HFFc6 (cell line): Measurements from ENCODE around the gene GPHN. TPM values are rescaled to one million over a fixed set of nuclear protein-coding genes. Genes with fewer than 3 reads are reported as not detected.

Experiments
- DNase-seq: peaks from one replicate; pipeline ENCODE4 v3.0.0-alpha.2; 2018
- H3K27ac Mint-ChIP-seq: 2 replicates; pipeline ENCODE4 v1.8.0; 2020; ENCODE audit warnings: mild to moderate bottlenecking, mixed read lengths
- H3K27me3 Mint-ChIP-seq: 2 replicates; pipeline ENCODE4 v1.8.0; 2021; ENCODE audit warnings: mild to moderate bottlenecking, moderate library complexity, mixed read lengths; ENCODE audit not compliant: insufficient read depth
- H3K36me3 Mint-ChIP-seq: 2 replicates; pipeline ENCODE4 v1.8.0; 2021; ENCODE audit warnings: low read depth, mixed read lengths
- H3K4me1 Mint-ChIP-seq: 2 replicates; pipeline ENCODE4 v1.8.0; 2020; ENCODE audit warnings: low read depth, mixed read lengths
- H3K4me3 Mint-ChIP-seq: 2 replicates; pipeline ENCODE4 v1.8.0; 2020; ENCODE audit warnings: mild to moderate bottlenecking, moderate library complexity, mixed read lengths
- H3K9me3 Mint-ChIP-seq: 2 replicates; pipeline ENCODE4 v1.8.0; 2020; ENCODE audit warnings: mild to moderate bottlenecking, mixed read lengths
- total RNA-seq, 6 experiments: library from RNA; stranded (reverse); fragmentation: NEBNext Ultra II Directional; extraction: Animal tissue kit (Norgen Biotek cat#: 25700); gene quantifications; 2 replicates in 1 of 6; 3 replicates in 5 of 6; pipeline ENCODE4 v1.2.3, GENCODE V29; 2021
- TF ChIP-seq, protein P1 (sequence below): fragments of 200-600 bp; sonication (generic); IDR thresholded peaks from 2 replicates; pipeline ENCODE4 v1.5.0; 2021; ENCODE audit warnings: antibody characterized with exemption, mild to moderate bottlenecking

Gene GPHN
- total RNA-seq, 6 experiments from 2014 or later: 11.2 to 16.4 (median 15.0) TPM

DNA sequence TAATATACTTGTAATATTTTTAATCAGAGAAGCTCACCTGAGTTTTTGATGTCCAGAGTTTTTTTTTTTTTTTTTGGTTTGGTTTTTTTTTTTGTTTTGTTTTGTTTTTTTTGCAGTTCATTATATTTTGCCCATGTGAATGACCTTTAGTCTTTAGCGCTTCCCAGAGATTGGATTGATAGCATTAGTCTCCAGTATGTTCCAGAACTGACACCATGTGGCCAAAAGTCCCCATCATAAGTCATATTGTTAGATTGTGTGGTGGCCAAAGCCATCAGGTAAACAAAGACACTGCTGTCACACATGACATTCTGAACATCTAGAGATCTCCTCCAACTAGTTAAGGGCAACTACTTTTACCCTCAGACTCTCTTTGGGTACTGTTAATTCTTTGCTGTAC is 408.5 kb downstream of the GPHN start:
- peaks cover 4% of the 10 kb centered on the region for H3K36me3 Mint-ChIP-seq

DNA sequence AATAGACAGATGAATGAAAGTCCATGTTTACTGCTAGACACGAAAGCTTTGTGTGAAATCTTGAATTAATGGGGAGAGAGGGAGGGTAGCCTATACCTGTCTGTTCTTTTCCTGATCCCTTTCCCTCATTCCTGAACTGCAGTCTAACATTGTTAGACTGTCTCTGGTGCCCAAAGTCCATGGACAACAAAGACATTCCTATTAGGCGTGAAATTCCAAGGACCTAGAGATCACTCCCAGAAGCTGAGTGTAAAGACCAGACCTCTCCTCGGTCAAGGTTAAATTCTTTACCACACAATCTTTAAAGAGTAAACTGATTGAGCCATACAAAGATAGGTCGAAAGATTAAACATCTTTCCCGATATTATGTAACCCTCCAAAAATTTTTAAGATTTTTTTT is 410.6 kb downstream of the GPHN start:
- no peaks in the 10 kb centered on the region for H3K9me3 Mint-ChIP-seq
- no peaks in the 10 kb centered on the region for H3K27me3 Mint-ChIP-seq
- H3K27ac Mint-ChIP-seq: no peak overlapping the region
- TF ChIP-seq, protein P1, sequence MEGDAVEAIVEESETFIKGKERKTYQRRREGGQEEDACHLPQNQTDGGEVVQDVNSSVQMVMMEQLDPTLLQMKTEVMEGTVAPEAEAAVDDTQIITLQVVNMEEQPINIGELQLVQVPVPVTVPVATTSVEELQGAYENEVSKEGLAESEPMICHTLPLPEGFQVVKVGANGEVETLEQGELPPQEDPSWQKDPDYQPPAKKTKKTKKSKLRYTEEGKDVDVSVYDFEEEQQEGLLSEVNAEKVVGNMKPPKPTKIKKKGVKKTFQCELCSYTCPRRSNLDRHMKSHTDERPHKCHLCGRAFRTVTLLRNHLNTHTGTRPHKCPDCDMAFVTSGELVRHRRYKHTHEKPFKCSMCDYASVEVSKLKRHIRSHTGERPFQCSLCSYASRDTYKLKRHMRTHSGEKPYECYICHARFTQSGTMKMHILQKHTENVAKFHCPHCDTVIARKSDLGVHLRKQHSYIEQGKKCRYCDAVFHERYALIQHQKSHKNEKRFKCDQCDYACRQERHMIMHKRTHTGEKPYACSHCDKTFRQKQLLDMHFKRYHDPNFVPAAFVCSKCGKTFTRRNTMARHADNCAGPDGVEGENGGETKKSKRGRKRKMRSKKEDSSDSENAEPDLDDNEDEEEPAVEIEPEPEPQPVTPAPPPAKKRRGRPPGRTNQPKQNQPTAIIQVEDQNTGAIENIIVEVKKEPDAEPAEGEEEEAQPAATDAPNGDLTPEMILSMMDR: no peak
- H3K4me1 Mint-ChIP-seq: peaks cover 28% of the 10 kb centered on the region
- DNase-seq: no peak
- peaks cover 9% of the 10 kb centered on the region for H3K36me3 Mint-ChIP-seq
- no peak overlapping the region for H3K4me3 Mint-ChIP-seq

More for the DNA sequence above, 408.5 kb downstream of the GPHN start:
- Mint-ChIP-seq H3K27ac (no peak overlapping the region), H3K9me3 (no peaks in the 10 kb centered on the region), H3K4me1 (peaks cover 15% of the 10 kb centered on the region), H3K27me3 (no peaks in the 10 kb centered on the region), H3K4me3 (no peak overlapping the region)
- TF ChIP-seq, protein P1: no peak
- no peak for DNase-seq

DNA sequence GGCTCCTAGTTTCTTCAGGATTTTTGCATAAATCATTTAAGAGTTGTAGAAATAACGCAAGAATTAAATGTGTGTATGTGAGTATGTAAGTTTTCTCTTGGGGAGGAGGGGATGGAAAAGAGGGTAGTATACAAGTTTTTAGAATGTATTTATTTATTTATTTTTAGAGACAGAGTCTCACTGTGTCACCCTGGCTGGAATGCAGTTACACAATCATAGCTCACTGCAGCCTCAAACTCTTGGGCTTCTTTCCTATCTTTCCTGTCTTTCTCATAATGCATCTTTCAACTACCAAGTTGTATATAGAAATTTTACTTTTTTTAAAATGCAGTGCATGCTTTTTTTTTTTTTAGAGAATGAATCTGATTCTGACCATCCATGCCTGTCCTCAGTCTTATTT is 412.2 kb downstream of the GPHN start:
- Mint-ChIP-seq H3K27me3 (no peaks in the 10 kb centered on the region), H3K4me1 (peaks cover 28% of the 10 kb centered on the region), H3K4me3 (no peak overlapping the region), H3K9me3 (no peaks in the 10 kb centered on the region), H3K36me3 (peaks cover 9% of the 10 kb centered on the region), H3K27ac (no peak overlapping the region)
- peak; percentile 15 for DNase-seq
- TF ChIP-seq, protein P1: no peak

DNA sequence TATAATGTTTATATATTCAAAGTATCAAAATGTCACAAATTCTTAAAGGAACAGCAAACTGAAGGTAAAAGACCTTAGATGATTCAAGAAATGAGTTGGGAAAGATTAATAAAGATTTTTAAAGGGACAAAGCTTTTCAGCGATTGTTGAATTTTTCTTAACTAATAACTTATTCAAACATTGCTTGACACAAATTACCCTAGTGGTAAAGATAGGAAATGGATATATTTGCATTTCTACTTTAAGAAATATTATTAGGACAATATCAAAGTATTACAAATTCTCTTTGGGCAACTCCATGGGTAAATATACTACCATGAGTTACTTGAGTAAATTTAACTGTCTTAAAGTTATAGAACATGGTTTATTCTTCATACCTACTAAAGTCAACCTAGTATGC is 415.3 kb downstream of the GPHN start:
- Mint-ChIP-seq H3K27me3 (no peaks in the 10 kb centered on the region), H3K27ac (no peak overlapping the region), H3K36me3 (peaks cover 14% of the 10 kb centered on the region), H3K9me3 (no peaks in the 10 kb centered on the region), H3K4me3 (no peak overlapping the region), H3K4me1 (peaks cover 33% of the 10 kb centered on the region)
- TF ChIP-seq, protein P1: peak; percentile 58
- no peak for DNase-seq

DNA sequence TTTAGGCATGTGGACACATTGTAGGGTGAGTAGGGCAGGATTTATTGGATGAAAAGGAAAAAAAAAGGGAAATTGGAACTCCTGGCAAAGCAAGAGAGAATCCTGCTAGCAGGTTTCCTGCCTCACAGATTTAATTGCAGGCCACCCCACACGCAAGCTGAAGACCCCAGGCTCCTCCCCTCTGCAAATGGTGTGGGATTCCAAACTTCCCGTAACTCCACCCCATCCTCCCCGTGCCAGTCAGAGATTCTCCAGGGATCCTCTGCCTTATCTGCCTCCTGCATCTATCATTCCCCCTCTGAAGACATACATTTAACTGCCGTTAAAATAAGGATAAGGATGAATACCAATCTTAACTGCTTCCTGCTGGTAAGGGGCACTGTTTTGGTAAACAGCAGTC is 431.5 kb downstream of the GPHN start:
- no peak for DNase-seq
- peaks cover 1% of the 10 kb centered on the region for H3K4me1 Mint-ChIP-seq
- H3K27me3 Mint-ChIP-seq: no peaks in the 10 kb centered on the region
- H3K27ac Mint-ChIP-seq: no peak overlapping the region
- TF ChIP-seq, protein P1: no peak
- H3K9me3 Mint-ChIP-seq: peaks cover 22% of the 10 kb centered on the region
- H3K4me3 Mint-ChIP-seq: no peak overlapping the region
- peaks cover 42% of the 10 kb centered on the region for H3K36me3 Mint-ChIP-seq

DNA sequence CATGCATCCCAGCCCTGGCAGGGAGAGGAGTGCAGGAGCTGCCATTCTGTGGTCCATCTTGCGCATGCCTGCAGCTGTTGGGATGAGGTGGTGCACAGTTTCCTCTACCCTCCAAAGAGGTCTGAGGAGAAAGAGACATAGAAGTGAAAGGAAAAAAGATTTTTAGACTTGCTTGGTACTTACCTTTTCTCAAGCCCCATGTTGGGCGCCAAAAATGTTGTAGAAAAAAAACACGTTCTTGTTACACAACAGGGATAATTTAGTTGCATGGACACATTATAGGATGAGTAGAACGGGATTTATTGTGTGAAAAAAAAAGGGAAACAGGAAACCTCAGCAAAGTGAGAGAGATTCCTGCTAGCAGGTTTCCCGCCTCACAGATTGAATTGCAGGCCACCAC is 436.9 kb downstream of the GPHN start:
- peak; percentile 29 for DNase-seq

More for the DNA sequence above, 436.9 kb downstream of the GPHN start:
- Mint-ChIP-seq H3K4me3 (no peak overlapping the region), H3K27ac (no peak overlapping the region), H3K9me3 (peaks cover 49% of the 10 kb centered on the region), H3K27me3 (no peaks in the 10 kb centered on the region), H3K4me1 (no peaks in the 10 kb centered on the region), H3K36me3 (peaks cover 58% of the 10 kb centered on the region)
- TF ChIP-seq, protein P1: no peak
